Testis (tissue), 3 donors: ENCODE measurements around the gene NRTN. TPM values are rescaled to one million over a fixed set of nuclear protein-coding genes. Genes with fewer than 3 reads are reported as not detected.

Source experiments
- DNase-seq: peaks from one replicate; pipeline ENCODE4 v3.0.0-alpha.2; 2019
- H3K27ac ChIP-seq, 2 donors: fragments of 200-600 bp; sonication (generic); one replicate each; pipeline ENCODE4 v1.5.1; 2019
- H3K27me3 ChIP-seq: fragments of 200-600 bp; sonication (generic); one replicate; pipeline ENCODE4 v1.5.1; 2019
- H3K36me3 ChIP-seq: fragments of 200-600 bp; sonication (generic); one replicate; pipeline ENCODE4 v1.5.1; 2017; ENCODE audit warnings: low read depth; ENCODE audit errors: missing control alignments
- H3K4me1 ChIP-seq: fragments of 200-600 bp; sonication (generic); one replicate; pipeline ENCODE4 v1.5.1; 2019
- H3K4me3 ChIP-seq, 2 donors: fragments of 200-600 bp; sonication (generic); one replicate each; pipeline ENCODE4 v1.5.1; 2017 to 2019
- H3K9me3 ChIP-seq: fragments of 200-600 bp; sonication (generic); one replicate; pipeline ENCODE4 v1.5.1; 2017
- POLR2A ChIP-seq: fragments of 450-650 bp; IDR thresholded peaks from one replicate; pipeline ENCODE4 v1.6.1; 2017; ENCODE audit warnings: antibody characterized with exemption, mild to moderate bottlenecking, moderate library complexity
- whole genome bisulfite sequencing, 2 donors: methylation state at CpG; one replicate each; pipeline ENCODE4 v1.1.5; 2018; 5-methylcytosine and 5-hydroxymethylcytosine counted together
- intact Hi-C: fragments of 100-400 bp; cut with DNase I; formaldehyde crosslinking; loops from one replicate; pipeline ENCODE4 v1.15.1; 2023; ENCODE audit warnings: low total_unique reads
- polyA plus RNA-seq: library from polyadenylated mRNA; stranded (reverse); fragments of 350-450 nt; fragmentation: Illumina TruSeq; extraction: RNeasy Lipid Tissue Mini Kit (QIAGEN cat#74804); gene quantifications from one replicate; pipeline ENCODE4 v1.2.3, GENCODE V29; 2014; ENCODE audit warnings: low read depth, low replicate concordance; ENCODE audit not compliant: insufficient read depth
- total RNA-seq, 2 donors: library from RNA; depleted of rRNA; stranded (reverse); fragments of >200 nt; gene quantifications; one replicate each; pipeline ENCODE4 v1.2.3, GENCODE V29; 2016
- TF ChIP-seq, protein P1 (sequence below), 3 experiments: fragments of 450-650 bp in 2 of 3; fragments of 200-600 bp in 1 of 3; sonication (generic) in 1 of 3; IDR thresholded peaks; one replicate each; pipeline ENCODE4 v1.5.1; 2016 to 2019; ENCODE audit warnings: antibody characterized with exemption in 3 of 3, mild to moderate bottlenecking in 2 of 3, moderate library complexity in 1 of 3

Gene NRTN
- total and polyA plus RNA-seq, 3 donors from 2014 or later = 1.7 to 13.5 (median 6.5) TPM

DNA sequence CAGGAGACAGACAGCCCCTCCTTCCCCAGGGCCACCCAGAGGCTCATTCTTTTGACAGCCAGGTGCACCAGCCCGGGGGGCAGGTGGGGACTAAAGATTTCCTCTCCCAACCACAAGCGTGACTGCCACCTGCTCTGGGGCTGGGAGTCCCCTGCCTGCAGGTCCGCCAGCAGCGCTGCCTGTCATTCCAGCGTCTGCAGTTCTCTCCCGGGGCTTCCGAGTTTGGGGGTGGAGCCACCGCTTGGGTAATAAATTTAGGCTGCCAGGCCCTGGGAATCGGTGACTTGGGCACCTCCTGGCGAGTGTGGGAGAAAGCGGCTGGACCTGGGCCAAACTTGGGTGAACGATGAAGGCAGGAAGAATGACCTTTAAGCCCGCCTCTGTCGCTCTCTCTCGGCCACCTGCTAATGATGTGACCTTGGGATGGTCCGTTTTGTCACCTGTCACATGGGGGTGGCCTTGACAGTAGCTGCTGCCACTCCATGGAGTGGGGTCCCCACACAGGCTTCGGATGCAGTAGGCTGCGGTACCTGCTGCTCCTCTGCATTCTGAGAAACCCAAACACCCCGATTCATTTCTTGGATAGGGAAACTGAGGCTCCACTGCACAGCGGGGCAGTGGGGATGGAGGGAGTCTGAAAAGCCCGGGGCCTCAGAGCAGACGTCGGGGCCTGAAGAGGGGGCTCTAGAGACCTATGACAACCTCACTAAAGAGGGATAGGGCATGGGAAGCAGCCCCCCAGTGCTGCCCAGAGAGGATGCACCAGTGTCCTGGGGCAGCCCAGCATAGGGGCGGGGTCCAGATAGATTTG, 21.9 kb downstream of the NRTN start:
- Histone ChIP-seq H3K27me3 (no peaks in the 10 kb centered on the region), H3K4me3 (no peak overlapping the region), H3K4me1 (peaks cover 3% of the 10 kb centered on the region), H3K9me3 (no peaks in the 10 kb centered on the region), H3K27ac (no peak overlapping the region), H3K36me3 (no peaks in the 10 kb centered on the region)
- peak; percentile 40 for DNase-seq
- TF ChIP-seq POLR2A = no peak
- TF ChIP-seq, protein P1, sequence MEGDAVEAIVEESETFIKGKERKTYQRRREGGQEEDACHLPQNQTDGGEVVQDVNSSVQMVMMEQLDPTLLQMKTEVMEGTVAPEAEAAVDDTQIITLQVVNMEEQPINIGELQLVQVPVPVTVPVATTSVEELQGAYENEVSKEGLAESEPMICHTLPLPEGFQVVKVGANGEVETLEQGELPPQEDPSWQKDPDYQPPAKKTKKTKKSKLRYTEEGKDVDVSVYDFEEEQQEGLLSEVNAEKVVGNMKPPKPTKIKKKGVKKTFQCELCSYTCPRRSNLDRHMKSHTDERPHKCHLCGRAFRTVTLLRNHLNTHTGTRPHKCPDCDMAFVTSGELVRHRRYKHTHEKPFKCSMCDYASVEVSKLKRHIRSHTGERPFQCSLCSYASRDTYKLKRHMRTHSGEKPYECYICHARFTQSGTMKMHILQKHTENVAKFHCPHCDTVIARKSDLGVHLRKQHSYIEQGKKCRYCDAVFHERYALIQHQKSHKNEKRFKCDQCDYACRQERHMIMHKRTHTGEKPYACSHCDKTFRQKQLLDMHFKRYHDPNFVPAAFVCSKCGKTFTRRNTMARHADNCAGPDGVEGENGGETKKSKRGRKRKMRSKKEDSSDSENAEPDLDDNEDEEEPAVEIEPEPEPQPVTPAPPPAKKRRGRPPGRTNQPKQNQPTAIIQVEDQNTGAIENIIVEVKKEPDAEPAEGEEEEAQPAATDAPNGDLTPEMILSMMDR (IDR thresholded peaks at IDR 0.05) = no peak
- intact Hi-C loops = no loop called here
- WGBS, 2 donors = 6 to 15% methylated on average over 22 to 24 of the region's 24 CpGs

DNA sequence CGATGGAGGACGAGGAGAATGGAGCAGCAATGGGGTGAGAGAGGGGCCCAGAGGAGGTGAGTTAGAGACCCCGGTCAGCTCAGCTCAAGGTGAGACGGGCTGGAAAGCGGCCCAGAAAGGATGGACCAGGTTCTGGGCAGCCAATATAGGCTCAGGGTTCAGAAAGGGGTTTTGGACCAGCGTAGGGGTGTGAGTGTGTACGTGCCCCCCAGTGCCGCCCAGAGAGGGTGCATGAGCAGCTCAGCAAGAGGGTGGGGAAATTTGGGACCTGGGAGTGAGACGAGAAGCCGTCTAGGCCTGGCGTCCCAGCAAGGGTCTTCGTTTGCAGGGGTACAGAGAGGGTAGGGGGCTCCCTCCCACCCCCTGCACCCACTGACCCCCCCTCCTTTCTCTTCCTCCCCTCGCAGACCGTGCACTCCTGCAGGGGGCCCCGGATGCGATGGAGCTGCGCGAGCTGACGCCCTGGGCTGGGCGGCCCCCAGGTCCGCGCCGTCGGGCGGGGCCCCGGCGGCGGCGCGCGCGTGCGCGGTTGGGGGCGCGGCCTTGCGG, 22.5 kb downstream of the NRTN start:
- no peaks in the 10 kb centered on the region for H3K36me3 ChIP-seq
- H3K27ac ChIP-seq = no peak overlapping the region
- DNase-seq = no peak
- 16 to 20% methylated on average over 12 to 18 of the region's 37 CpGs for whole genome bisulfite sequencing, 2 donors
- H3K27me3 ChIP-seq = no peaks in the 10 kb centered on the region
- H3K9me3 ChIP-seq = no peaks in the 10 kb centered on the region
- peak overlapping the region; percentile 39 to 48 for H3K4me3 ChIP-seq
- intact Hi-C loops = no loop called here
- peaks cover 3% of the 10 kb centered on the region for H3K4me1 ChIP-seq
- no peak for TF ChIP-seq POLR2A
- TF ChIP-seq, protein P1 (IDR thresholded peaks at IDR 0.05) = no peak

DNA sequence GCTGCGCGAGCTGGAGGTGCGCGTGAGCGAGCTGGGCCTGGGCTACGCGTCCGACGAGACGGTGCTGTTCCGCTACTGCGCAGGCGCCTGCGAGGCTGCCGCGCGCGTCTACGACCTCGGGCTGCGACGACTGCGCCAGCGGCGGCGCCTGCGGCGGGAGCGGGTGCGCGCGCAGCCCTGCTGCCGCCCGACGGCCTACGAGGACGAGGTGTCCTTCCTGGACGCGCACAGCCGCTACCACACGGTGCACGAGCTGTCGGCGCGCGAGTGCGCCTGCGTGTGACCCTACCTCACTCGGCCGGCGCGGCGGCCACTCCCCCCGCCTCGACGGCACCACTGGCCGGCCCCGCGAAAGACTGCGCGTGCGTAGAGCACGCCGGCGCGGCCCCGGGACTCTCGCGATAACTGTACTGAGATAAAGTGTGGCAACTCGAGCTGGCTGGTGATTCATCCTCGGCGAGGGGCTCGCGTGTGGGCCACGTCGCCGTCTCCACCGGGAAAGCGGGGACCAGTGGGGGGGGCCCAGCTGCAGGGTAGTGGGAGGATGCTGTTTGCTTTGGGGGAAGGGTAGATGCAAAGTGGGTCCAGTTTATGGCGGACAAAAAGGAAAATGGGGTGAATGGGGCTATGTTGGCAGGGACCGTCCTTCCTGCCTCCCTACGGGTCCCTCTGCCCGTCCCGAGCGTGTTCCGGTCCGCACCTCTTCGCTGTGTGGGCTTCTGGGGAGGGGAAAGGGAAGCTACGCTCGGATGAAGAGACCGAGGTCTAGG, 23.2 kb downstream of the NRTN start:
- intact Hi-C loops = no loop called here
- Histone ChIP-seq H3K27ac (peak overlapping the region; percentile 41 to 64), H3K9me3 (no peaks in the 10 kb centered on the region), H3K4me1 (peaks cover 3% of the 10 kb centered on the region), H3K4me3 (peak overlapping the region; percentile 39 to 64), H3K36me3 (no peaks in the 10 kb centered on the region), H3K27me3 (no peaks in the 10 kb centered on the region)
- WGBS, 2 donors = 1 to 5% methylated on average over 20 to 49 of the region's 91 CpGs
- TF ChIP-seq, protein P1 (IDR thresholded peaks at IDR 0.05) = peak in 1 of 3 experiments; percentile 13
- peak; percentile 19 for TF ChIP-seq POLR2A
- peak; percentile 95 for DNase-seq

DNA sequence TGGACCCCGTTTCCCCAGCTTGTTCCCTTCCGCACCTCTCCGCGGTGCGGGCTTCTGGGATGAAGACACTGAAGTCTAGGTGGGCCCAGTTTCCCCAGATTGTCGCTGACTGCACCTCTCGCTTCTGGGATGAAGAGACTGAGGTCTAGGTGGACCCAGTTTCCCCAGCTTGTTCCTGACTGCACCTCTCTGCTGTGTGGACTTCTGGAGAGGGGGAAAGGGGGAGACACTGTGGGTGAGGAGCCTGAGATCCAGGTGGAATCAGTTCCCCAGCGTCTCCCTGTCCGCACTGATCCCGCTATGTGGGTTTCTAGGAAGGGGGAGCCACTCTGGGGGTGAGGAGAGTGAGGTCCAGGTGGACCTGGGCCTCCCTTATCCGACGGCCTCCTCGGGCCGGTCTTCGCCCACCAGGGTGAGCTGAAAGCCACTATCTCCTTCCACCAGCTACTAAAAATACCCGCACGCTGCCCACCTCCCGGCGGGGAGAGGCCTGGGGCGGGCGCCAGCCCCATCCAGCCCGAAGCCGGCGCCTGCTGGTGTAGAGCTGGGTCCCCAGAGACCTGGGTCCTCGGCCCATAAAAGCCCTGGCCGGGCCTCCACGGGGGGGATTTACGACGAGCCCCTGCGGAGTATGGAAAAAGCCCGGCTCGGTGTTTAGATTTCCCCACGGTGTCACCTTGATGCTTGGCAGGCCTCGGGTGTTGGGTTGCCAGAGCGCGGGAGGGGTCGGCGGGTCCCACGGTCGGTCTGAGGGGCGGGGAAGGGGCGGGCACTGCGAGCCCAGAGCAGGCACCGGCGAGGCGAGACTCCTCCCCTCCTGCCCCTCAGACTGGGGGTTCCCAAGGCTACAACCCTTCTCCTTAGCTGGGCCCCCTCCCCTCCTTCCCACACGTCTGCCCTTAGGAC, 24.0 kb downstream of the NRTN start:
- no peak for DNase-seq

More for the DNA sequence above, 24.0 kb downstream of the NRTN start:
- Histone ChIP-seq H3K27me3 (no peaks in the 10 kb centered on the region), H3K9me3 (no peaks in the 10 kb centered on the region), H3K27ac (peak overlapping the region in 1 of 2 donors; percentile 64), H3K4me3 (peak overlapping the region; percentile 39 to 64), H3K36me3 (no peaks in the 10 kb centered on the region), H3K4me1 (peaks cover 3% of the 10 kb centered on the region)
- intact Hi-C loops = no loop called here
- 3 to 5% methylated on average over 21 to 42 of the region's 47 CpGs for WGBS, 2 donors
- TF ChIP-seq, protein P1 (IDR thresholded peaks at IDR 0.05) = no peak
- no peak for TF ChIP-seq POLR2A
